HEK293 (cell line): Measurements from ENCODE around the gene METTL3.
A peak's percentile ranks its signal among the peaks of the same experiment; 100 is the strongest.

Source experiments
- CTCF ChIA-PET: fragments of 350-600 bp; formaldehyde crosslinking; extraction: SDS; loops from one replicate; lab custom pipeline; 2021; ENCODE audit warnings: antibody characterized with exemption; lab: Yijun Ruan, JAX
- POLR2A ChIA-PET: fragments of 300-600 bp; formaldehyde crosslinking; extraction: SDS; loops from one replicate; lab custom pipeline; 2020; ENCODE audit warnings: antibody characterized with exemption, inconsistent platforms; lab: Yijun Ruan, JAX
- H3K27ac ChIP-seq: fragments of 200-500 bp; sonication (Bioruptor generic); 2 replicates; pipeline ENCODE4 v1.5.1; 2014; ENCODE audit warnings: low read depth, low read length, control low read depth, inconsistent platforms; ENCODE audit errors: extremely low read depth
- H3K36me3 ChIP-seq, 2 experiments: fragments of 200-500 bp in 1 of 2; sonication (Bioruptor generic) in 1 of 2; 1 replicate in 1 of 2; 2 replicates in 1 of 2; pipeline ENCODE4 v1.5.1; 2014 to 2017; ENCODE audit warnings: inconsistent platforms in 2 of 2, low read length in 2 of 2; ENCODE audit not compliant: control insufficient read depth in 2 of 2, insufficient read depth in 1 of 2
- H3K4me1 ChIP-seq: fragments of 200-500 bp; sonication (Bioruptor generic); 2 replicates; pipeline ENCODE4 v1.5.1; 2014; ENCODE audit warnings: mild to moderate bottlenecking, low read length, inconsistent platforms; ENCODE audit not compliant: control insufficient read depth, insufficient read depth
- H3K4me3 ChIP-seq: 2 replicates; pipeline ENCODE4 v1.5.1; 2011; ENCODE audit warnings: low read depth, mild to moderate bottlenecking, control low read depth, low read length, moderate library complexity
- H3K9me3 ChIP-seq: fragments of 200-500 bp; sonication (Bioruptor generic); 2 replicates; pipeline ENCODE4 v1.5.1; 2014; ENCODE audit warnings: low read depth, low read length, inconsistent platforms; ENCODE audit not compliant: control insufficient read depth, insufficient read depth
- CTCF ChIP-seq: fragments of 450-650 bp; formaldehyde crosslinking; IDR thresholded peaks from 2 replicates; pipeline ENCODE4 v1.5.1; 2016; ENCODE audit warnings: missing biosample characterization, missing genetic modification characterization
- INSM2 ChIP-seq: fragments of 450-650 bp; formaldehyde crosslinking; IDR thresholded peaks from 2 replicates; pipeline ENCODE4 v1.5.1; 2016; ENCODE audit warnings: missing biosample characterization, missing genetic modification characterization
- OSR2 ChIP-seq: fragments of 450-650 bp; formaldehyde crosslinking; IDR thresholded peaks from 2 replicates; pipeline ENCODE4 v1.5.1; 2016; ENCODE audit warnings: missing biosample characterization, missing genetic modification characterization
- PRDM2 ChIP-seq: fragments of 450-650 bp; formaldehyde crosslinking; IDR thresholded peaks from 2 replicates; pipeline ENCODE4 v1.5.1; 2016; ENCODE audit warnings: missing biosample characterization, missing genetic modification characterization, borderline replicate concordance
- SCRT2 ChIP-seq: fragments of 450-650 bp; formaldehyde crosslinking; IDR thresholded peaks from 2 replicates; pipeline ENCODE4 v1.5.1; 2016; ENCODE audit warnings: missing biosample characterization, missing genetic modification characterization
- ZBTB7A ChIP-seq: fragments of 450-650 bp; formaldehyde crosslinking; IDR thresholded peaks from 2 replicates; pipeline ENCODE4 v1.5.1; 2016; ENCODE audit warnings: low read depth, missing biosample characterization, missing genetic modification characterization
- ZFP69B ChIP-seq: fragments of 450-650 bp; formaldehyde crosslinking; IDR thresholded peaks from 2 replicates; pipeline ENCODE4 v1.5.1; 2016; ENCODE audit warnings: missing biosample characterization, missing genetic modification characterization
- ZNF133 ChIP-seq: fragments of 450-650 bp; formaldehyde crosslinking; IDR thresholded peaks from 2 replicates; pipeline ENCODE4 v1.5.1; 2016; ENCODE audit warnings: missing biosample characterization, missing genetic modification characterization
- ZNF221 ChIP-seq: fragments of 450-650 bp; formaldehyde crosslinking; IDR thresholded peaks from 2 replicates; pipeline ENCODE4 v1.5.1; 2017; ENCODE audit warnings: missing biosample characterization, missing genetic modification characterization, borderline replicate concordance
- ZNF548 ChIP-seq: fragments of 450-650 bp; formaldehyde crosslinking; IDR thresholded peaks from 2 replicates; pipeline ENCODE4 v1.5.1; 2016; ENCODE audit warnings: missing biosample characterization, missing genetic modification characterization
- ZNF549 ChIP-seq: fragments of 450-650 bp; IDR thresholded peaks from 2 replicates; pipeline ENCODE4 v1.5.1; 2018; ENCODE audit warnings: missing biosample characterization, missing genetic modification characterization, mild to moderate bottlenecking, inconsistent platforms, moderate library complexity
- ZNF654 ChIP-seq: fragments of 450-650 bp; formaldehyde crosslinking; IDR thresholded peaks from 2 replicates; pipeline ENCODE4 v1.5.1; 2016; ENCODE audit warnings: low read depth, missing biosample characterization, missing genetic modification characterization
- ZNF704 ChIP-seq: fragments of 450-650 bp; formaldehyde crosslinking; IDR thresholded peaks from 2 replicates; pipeline ENCODE4 v1.5.1; 2016; ENCODE audit warnings: missing biosample characterization, missing genetic modification characterization
- ZNF76 ChIP-seq: fragments of 450-650 bp; formaldehyde crosslinking; IDR thresholded peaks from 2 replicates; pipeline ENCODE4; 2016; ENCODE audit warnings: low read depth, missing biosample characterization, missing genetic modification characterization, borderline replicate concordance
- ZNF776 ChIP-seq: fragments of 450-650 bp; formaldehyde crosslinking; IDR thresholded peaks from 2 replicates; pipeline ENCODE4 v1.5.0; 2017; ENCODE audit warnings: missing biosample characterization, missing genetic modification characterization, borderline replicate concordance
- ZSCAN5A ChIP-seq: fragments of 450-650 bp; formaldehyde crosslinking; IDR thresholded peaks from 2 replicates; pipeline ENCODE4 v1.5.1; 2016; ENCODE audit warnings: missing biosample characterization, missing genetic modification characterization

METTL3 gene

GRCh38 chr14:21498540-21499526 lies 12.3 kb downstream of the METTL3 start:
- Histone ChIP-seq H3K4me1 (no peaks in the 10 kb centered on the region), H3K4me3 (no peak overlapping the region), H3K36me3 (peaks cover 62 to 94% of the 10 kb centered on the region in 2 experiments), H3K9me3 (no peaks in the 10 kb centered on the region), H3K27ac (no peak overlapping the region)
- ChIA-PET CTCF (interaction anchor here (0.6 to 3.9 kb wide), 27 partner anchors 8 to 344 kb away, joined by 3 to 72 read pairs (median 5); partner anchors contain the start of genes METTL3, SALL2 and TOX4), POLR2A (interaction anchor here (1.7 to 2.2 kb wide), 2 partner anchors 12 to 27 kb away, joined by 7 to 8 read pairs; partner anchors contain the start of genes METTL3 and SALL2)
- TF ChIP-seq ZNF654 (peak; percentile 22; the same call in 1 of the 2 replicates), SCRT2 (tag by site-specific recombination) (0 out of 2 replicates have a peak, but pooled peaks have one; percentile 35), INSM2 (tag by site-specific recombination) (no peak)

GRCh38 chr14:21496453-21496852 lies 14.7 kb downstream of the METTL3 start:
- no peak for TF ChIP-seq ZBTB7A (tag by site-specific recombination)
- TF ChIP-seq ZNF704, result no peak
- TF ChIP-seq ZNF221 (tag by site-specific recombination), result no peak
- TF ChIP-seq ZNF133 (tag by site-specific recombination), result no peak
- no peak for TF ChIP-seq ZNF776 (tag by site-specific recombination)
- no peak for TF ChIP-seq ZNF549
- no peak for TF ChIP-seq ZNF548 (tag by site-specific recombination)
- no peak for TF ChIP-seq CTCF
- no peak for TF ChIP-seq PRDM2 (tag by site-specific recombination)
- TF ChIP-seq ZSCAN5A, result no peak
- TF ChIP-seq OSR2 (tag by site-specific recombination), result no peak
- no peak for TF ChIP-seq ZNF76
- no peak for TF ChIP-seq ZFP69B (tag by site-specific recombination)
- no peaks in the 10 kb centered on the region for H3K9me3 ChIP-seq
- H3K4me3 ChIP-seq, result no peak overlapping the region
- POLR2A ChIA-PET, result interaction anchor here (1.6 kb wide), 1 partner anchor 41 kb away, joined by 3 read pairs; the partner anchor contains the start of gene CHD8
- no peaks in the 10 kb centered on the region for H3K4me1 ChIP-seq
- H3K27ac ChIP-seq, result no peak overlapping the region
- H3K36me3 ChIP-seq, result peaks cover 63 to 87% of the 10 kb centered on the region in 2 experiments
- CTCF ChIA-PET, result interaction anchor here (0.6 kb wide), 1 partner anchor 61 kb away, joined by 3 read pairs; no protein-coding TSS in a partner anchor
